Skeletal muscle satellite cell (primary cell): ENCODE results near the gene CTU2.

Experiments used
- H3K27me3 ChIP-seq: 2 replicates; pipeline ENCODE4 v1.7.0; 2013; ENCODE audit warnings: low read length; ENCODE audit not compliant: control insufficient read depth, insufficient read depth
- H3K36me3 ChIP-seq: 2 replicates; pipeline ENCODE4 v1.7.0; 2013; ENCODE audit warnings: mild to moderate bottlenecking, control low read depth, low read length; ENCODE audit not compliant: insufficient read depth
- H3K4me1 ChIP-seq: 2 replicates; pipeline ENCODE4 v1.7.0; 2013; ENCODE audit warnings: low read length; ENCODE audit not compliant: control insufficient read depth, insufficient read depth
- H3K4me2 ChIP-seq: 2 replicates; pipeline ENCODE4 v1.7.0; 2013; ENCODE audit warnings: mild to moderate bottlenecking, low read length
- H3K4me3 ChIP-seq: 2 replicates; pipeline ENCODE4 v1.7.0; 2013; ENCODE audit warnings: low read length
- H3K9ac ChIP-seq: 2 replicates; pipeline ENCODE4 v1.7.0; 2013; ENCODE audit warnings: mild to moderate bottlenecking, low read depth, low read length, moderate library complexity
- H3K9me3 ChIP-seq: replicated peaks from 2 replicates; pipeline ENCODE4 v1.7.0; 2013; ENCODE audit warnings: mild to moderate bottlenecking, control low read depth, low read length

Gene CTU2

GRCh38 chr16:88692861-88693260, 13.4 kb upstream of the CTU2 start:
- no peak overlapping the region for H3K9ac ChIP-seq
- no peaks in the 10 kb centered on the region for H3K4me1 ChIP-seq
- no peaks in the 10 kb centered on the region for H3K36me3 ChIP-seq
- H3K4me2 ChIP-seq: no peak overlapping the region
- no peak overlapping the region for H3K4me3 ChIP-seq
- peaks cover 29% of the 10 kb centered on the region for H3K27me3 ChIP-seq
- no peaks in the 10 kb centered on the region for H3K9me3 ChIP-seq

- Histone ChIP-seq H3K4me3 (no peak overlapping the region), H3K4me1 (no peaks in the 10 kb centered on the region), H3K36me3 (peaks cover 3% of the 10 kb centered on the region), H3K9me3 (no peaks in the 10 kb centered on the region), H3K27me3 (peaks cover 24% of the 10 kb centered on the region), H3K9ac (no peak overlapping the region), H3K4me2 (no peak overlapping the region)
Observed at GRCh38 chr16:88693420-88694177, 12.7 kb upstream of the CTU2 start.

GRCh38 chr16:88694221-88695087, 11.8 kb upstream of the CTU2 start:
- no peaks in the 10 kb centered on the region for H3K4me1 ChIP-seq
- H3K4me3 ChIP-seq: no peak overlapping the region

GRCh38 chr16:88695218-88695617, 11.1 kb upstream of the CTU2 start:
- Histone ChIP-seq H3K4me2 (no peak overlapping the region), H3K9me3 (no peaks in the 10 kb centered on the region), H3K4me3 (no peak overlapping the region), H3K4me1 (no peaks in the 10 kb centered on the region), H3K9ac (no peak overlapping the region), H3K27me3 (peaks cover 11% of the 10 kb centered on the region), H3K36me3 (peaks cover 4% of the 10 kb centered on the region)

More at GRCh38 chr16:88694221-88695087, 11.8 kb upstream of the CTU2 start:
- Histone ChIP-seq H3K4me2 (no peak overlapping the region), H3K36me3 (peaks cover 3% of the 10 kb centered on the region), H3K27me3 (peaks cover 15% of the 10 kb centered on the region), H3K9ac (no peak overlapping the region), H3K9me3 (no peaks in the 10 kb centered on the region)

GRCh38 chr16:88695753-88696152, 10.6 kb upstream of the CTU2 start:
- peaks cover 8% of the 10 kb centered on the region for H3K36me3 ChIP-seq
- H3K4me3 ChIP-seq: no peak overlapping the region
- H3K4me2 ChIP-seq: no peak overlapping the region
- no peak overlapping the region for H3K9ac ChIP-seq
- peaks cover 6% of the 10 kb centered on the region for H3K27me3 ChIP-seq
- no peaks in the 10 kb centered on the region for H3K9me3 ChIP-seq
- peaks cover 3% of the 10 kb centered on the region for H3K4me1 ChIP-seq

- Histone ChIP-seq H3K9me3 (no peaks in the 10 kb centered on the region), H3K4me3 (no peak overlapping the region), H3K27me3 (no peaks in the 10 kb centered on the region), H3K4me2 (no peak overlapping the region), H3K36me3 (peaks cover 8% of the 10 kb centered on the region), H3K4me1 (peaks cover 10% of the 10 kb centered on the region), H3K9ac (no peak overlapping the region)
Observed at GRCh38 chr16:88696441-88696840, 9.9 kb upstream of the CTU2 start.

GRCh38 chr16:88697116-88697830, 9.0 kb upstream of the CTU2 start:
- peaks cover 8% of the 10 kb centered on the region for H3K36me3 ChIP-seq
- no peak overlapping the region for H3K4me3 ChIP-seq
- H3K4me2 ChIP-seq: no peak overlapping the region
- peaks cover 13% of the 10 kb centered on the region for H3K4me1 ChIP-seq
- no peaks in the 10 kb centered on the region for H3K9me3 ChIP-seq
- no peak overlapping the region for H3K9ac ChIP-seq
- H3K27me3 ChIP-seq: no peaks in the 10 kb centered on the region

- peaks cover 13% of the 10 kb centered on the region for H3K4me1 ChIP-seq
- peaks cover 8% of the 10 kb centered on the region for H3K36me3 ChIP-seq
- no peak overlapping the region for H3K4me2 ChIP-seq
- H3K9me3 ChIP-seq: no peaks in the 10 kb centered on the region
- H3K27me3 ChIP-seq: no peaks in the 10 kb centered on the region
- no peak overlapping the region for H3K9ac ChIP-seq
- H3K4me3 ChIP-seq: no peak overlapping the region
Observed at GRCh38 chr16:88697831-88698615, 8.3 kb upstream of the CTU2 start.

GRCh38 chr16:88698646-88699045, 7.7 kb upstream of the CTU2 start:
- Histone ChIP-seq H3K4me3 (no peak overlapping the region), H3K4me1 (peaks cover 18% of the 10 kb centered on the region), H3K36me3 (peaks cover 8% of the 10 kb centered on the region), H3K4me2 (no peak overlapping the region), H3K9me3 (no peaks in the 10 kb centered on the region), H3K27me3 (no peaks in the 10 kb centered on the region), H3K9ac (no peak overlapping the region)

GRCh38 chr16:88699180-88699579, 7.1 kb upstream of the CTU2 start:
- no peak overlapping the region for H3K9ac ChIP-seq
- H3K27me3 ChIP-seq: no peaks in the 10 kb centered on the region
- peaks cover 19% of the 10 kb centered on the region for H3K4me1 ChIP-seq
- H3K36me3 ChIP-seq: peaks cover 8% of the 10 kb centered on the region
- H3K4me3 ChIP-seq: no peak overlapping the region
- H3K9me3 ChIP-seq: no peaks in the 10 kb centered on the region
- no peak overlapping the region for H3K4me2 ChIP-seq

GRCh38 chr16:88700322-88700635, 6.0 kb upstream of the CTU2 start:
- no peak overlapping the region for H3K4me3 ChIP-seq
- no peak overlapping the region for H3K9ac ChIP-seq
- H3K4me2 ChIP-seq: no peak overlapping the region
- H3K27me3 ChIP-seq: no peaks in the 10 kb centered on the region
- H3K36me3 ChIP-seq: peaks cover 8% of the 10 kb centered on the region
- H3K9me3 ChIP-seq: no peaks in the 10 kb centered on the region
- peaks cover 24% of the 10 kb centered on the region for H3K4me1 ChIP-seq
